Activated effector memory CD4-positive, alpha-beta T cell treated with anti-CD3 and anti-CD28 coated beads, Interleukin-2, amount 50 U/mL, for 16 hours (primary cell): ENCODE measurements around the gene RXRA.

ENCODE experiments used
- DNase-seq: peaks from one replicate; pipeline ENCODE4 v3.0.0-alpha.2; 2020

RXRA gene

GRCh38 chr9:134340475-134341160 lies 14.4 kb downstream of the RXRA start:
- DNase-seq: no peak

- DNase-seq: no peak
Observed at GRCh38 chr9:134341306-134341705, 15.1 kb downstream of the RXRA start.

- no peak for DNase-seq
Observed at GRCh38 chr9:134341929-134342745, 15.9 kb downstream of the RXRA start.

GRCh38 chr9:134342746-134343115 lies 16.5 kb downstream of the RXRA start:
- no peak for DNase-seq

- no peak for DNase-seq
Observed at GRCh38 chr9:134343637-134344036, 17.4 kb downstream of the RXRA start.

- DNase-seq: no peak
Observed at GRCh38 chr9:134344068-134344799, 18.0 kb downstream of the RXRA start.

GRCh38 chr9:134344800-134345310 lies 18.6 kb downstream of the RXRA start:
- DNase-seq: no peak

GRCh38 chr9:134345737-134346136 lies 19.5 kb downstream of the RXRA start:
- no peak for DNase-seq

- no peak for DNase-seq
Observed at GRCh38 chr9:134346151-134346550, 19.9 kb downstream of the RXRA start.

- DNase-seq: no peak
Observed at GRCh38 chr9:134346840-134347583, 20.8 kb downstream of the RXRA start.

- DNase-seq: no peak
Observed at GRCh38 chr9:134347996-134348395, 21.7 kb downstream of the RXRA start.

- DNase-seq: no peak
Observed at GRCh38 chr9:134348404-134349155, 22.3 kb downstream of the RXRA start.

- no peak for DNase-seq
Observed at GRCh38 chr9:134349936-134350335, 23.7 kb downstream of the RXRA start.

- no peak for DNase-seq
Observed at GRCh38 chr9:134350416-134350994, 24.2 kb downstream of the RXRA start.

GRCh38 chr9:134351606-134352176 lies 25.4 kb downstream of the RXRA start:
- DNase-seq: no peak

- no peak for DNase-seq
Observed at GRCh38 chr9:134352247-134352933, 26.1 kb downstream of the RXRA start.

GRCh38 chr9:134353539-134353938 lies 27.3 kb downstream of the RXRA start:
- no peak for DNase-seq

GRCh38 chr9:134355158-134355557 lies 28.9 kb downstream of the RXRA start:
- no peak for DNase-seq

- no peak for DNase-seq
Observed at GRCh38 chr9:134355561-134356279, 29.5 kb downstream of the RXRA start.
